Central memory CD4-positive, alpha-beta T cell (primary cell): ENCODE data around the gene TUBGCP6.

Source experiments
- DNase-seq: peaks from one replicate; pipeline ENCODE4 v3.0.0; 2022
- total RNA-seq, 3 experiments: gene quantifications; one replicate each; lab custom pipeline; 2026; lab: John Stamatoyannopoulos, UW

Gene TUBGCP6
- 123 to 358 (median 244) reads per million in 3 experiments for total RNA-seq

- peak; percentile 90 for DNase-seq
Measured at GRCh38 chr22:50244420-50245213, at the start of gene TUBGCP6. TSS of gene TUBGCP6 (minus strand) at chr22:50245023. CDS start at chr22:50244459, 564 bp downstream.

DNA sequence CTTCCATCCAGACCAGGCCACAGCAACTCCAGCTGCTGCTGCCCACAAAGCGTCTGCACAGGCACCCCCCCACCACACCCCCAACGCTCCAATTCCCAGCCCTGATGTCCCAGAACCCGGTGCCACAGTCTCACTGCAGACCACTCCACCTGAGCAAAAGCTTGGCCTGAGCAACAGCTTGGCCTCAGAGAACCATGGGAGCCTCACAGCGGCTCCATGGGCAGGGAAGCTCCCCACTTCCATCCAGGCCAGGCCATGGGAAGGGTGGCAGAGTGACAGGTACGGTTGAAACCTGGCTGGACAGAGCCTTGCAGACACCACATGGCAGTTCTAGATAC, 49.5 kb upstream of the TUBGCP6 start:
- no peak for DNase-seq

DNA sequence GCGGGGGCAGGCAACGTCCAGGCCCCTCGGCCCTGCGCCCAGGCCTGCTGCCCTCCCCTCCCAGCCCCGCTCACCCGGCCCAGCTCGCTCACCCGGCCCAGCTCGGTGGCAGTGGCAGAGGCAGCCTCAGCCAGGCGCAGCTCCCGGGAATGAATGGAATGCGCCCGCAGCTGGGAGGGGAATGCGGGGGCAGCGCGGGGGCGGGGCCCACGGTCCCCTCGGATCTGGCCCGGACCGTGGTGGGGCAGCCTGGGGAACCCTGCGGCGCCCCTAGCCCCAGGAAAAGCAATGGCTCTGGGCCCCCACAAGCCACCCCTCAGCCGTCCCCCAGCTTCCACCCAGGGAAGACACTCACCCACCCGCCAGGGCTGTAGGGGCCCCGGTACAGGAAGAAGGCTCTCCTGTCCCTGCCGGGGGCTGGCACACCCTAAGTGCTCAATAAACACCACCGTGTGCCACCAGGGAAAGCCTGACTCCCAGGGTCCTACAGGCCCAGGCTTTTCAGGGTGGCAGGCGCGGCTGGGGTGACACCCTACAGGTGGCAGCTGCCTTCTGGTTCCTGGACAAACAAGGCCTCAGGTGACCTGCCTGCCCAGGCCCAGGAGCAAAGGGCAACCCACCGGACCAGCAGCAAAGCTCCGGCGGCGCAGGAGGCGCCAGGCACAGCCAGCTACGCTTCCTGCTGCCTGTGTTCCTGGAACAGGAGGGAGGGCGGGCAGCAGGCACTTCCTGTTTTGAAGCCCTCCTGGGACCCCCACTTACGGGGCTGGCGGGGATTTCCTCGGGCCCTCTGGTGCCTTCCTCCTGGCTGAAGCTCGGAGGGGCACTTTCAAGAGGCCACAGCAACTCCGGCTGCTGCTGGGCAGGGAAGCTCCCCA, 48.9 kb upstream of the TUBGCP6 start:
- DNase-seq = no peak

DNA sequence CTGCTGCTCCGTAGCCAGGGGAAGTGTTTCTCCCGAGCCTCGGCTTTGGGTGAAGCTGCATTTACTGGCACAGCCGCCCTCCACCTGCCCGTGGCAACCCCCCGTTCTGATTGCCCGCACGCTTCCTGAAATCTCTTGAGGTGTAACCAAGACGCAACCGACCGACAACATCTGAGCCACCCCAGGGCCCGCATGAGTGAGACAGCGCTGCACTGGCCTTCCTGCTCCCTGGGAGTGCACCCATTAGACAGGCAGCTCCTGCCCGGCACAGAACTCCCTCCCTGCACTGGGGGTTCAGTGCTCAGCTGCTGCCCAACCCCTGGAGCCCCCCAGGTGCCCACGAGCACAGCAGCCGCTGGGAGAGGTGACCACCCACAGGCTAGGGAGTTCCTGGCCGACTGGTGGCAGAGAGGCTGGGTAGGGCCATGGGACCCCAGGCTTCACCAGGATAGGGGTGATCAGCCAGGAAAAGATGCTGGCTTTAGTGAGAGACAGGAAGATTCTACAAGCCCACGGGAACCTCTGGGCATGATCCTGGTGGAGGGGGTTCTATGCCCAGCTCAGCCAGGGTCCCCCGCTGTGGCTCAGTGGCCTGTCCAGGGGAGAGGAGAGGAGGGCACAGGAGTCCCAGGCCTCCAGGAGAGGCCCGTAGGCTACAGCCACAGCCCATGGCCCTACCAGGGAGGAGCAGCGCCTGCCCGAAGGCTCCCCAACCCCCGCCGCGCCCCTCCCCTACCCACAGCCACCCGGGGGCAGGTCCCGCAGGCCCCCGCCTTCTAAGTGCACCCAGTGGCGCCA, 48.0 kb upstream of the TUBGCP6 start:
- no peak for DNase-seq

- DNase-seq = no peak
Measured at GRCh38 chr22:50289942-50290630, 45.3 kb upstream of the TUBGCP6 start.

DNA sequence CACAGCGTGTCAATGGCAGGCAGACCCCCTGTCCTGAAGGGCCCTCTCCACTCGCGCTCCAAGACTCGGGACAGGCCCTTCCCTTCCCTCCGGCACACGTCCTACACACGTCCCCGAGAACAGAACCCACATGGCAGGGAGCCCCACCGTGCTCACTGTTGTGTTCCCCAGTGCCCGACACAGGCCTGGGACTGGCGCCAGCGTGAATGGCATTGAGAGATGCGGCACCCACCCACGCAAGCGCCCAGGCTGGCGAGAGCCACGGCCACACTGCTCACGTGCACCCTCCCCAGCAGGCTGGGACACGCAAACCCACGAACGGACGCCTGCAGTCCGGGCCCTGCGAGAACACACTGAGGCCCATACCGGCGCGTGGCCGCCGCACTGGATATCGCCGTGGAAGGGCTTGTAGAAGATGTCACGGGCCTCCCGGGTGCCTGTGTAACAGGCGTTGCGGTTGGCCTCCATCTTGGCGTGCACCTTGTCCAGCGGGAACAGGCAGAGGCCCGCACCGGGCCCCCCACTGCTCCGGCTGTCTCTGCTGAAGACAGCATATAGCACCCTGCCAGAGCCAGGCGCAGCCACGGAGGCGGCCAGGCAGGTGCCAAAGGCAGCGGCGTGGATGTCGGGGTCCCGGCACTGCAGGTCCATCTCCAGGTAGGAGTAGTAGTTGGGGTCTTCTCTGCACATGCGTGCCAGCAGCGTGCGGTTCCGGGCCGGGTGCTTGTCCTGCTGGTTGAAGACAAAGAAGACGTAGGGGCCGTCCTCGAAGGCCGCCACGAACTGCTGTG, 44.5 kb upstream of the TUBGCP6 start:
- DNase-seq = no peak

DNA sequence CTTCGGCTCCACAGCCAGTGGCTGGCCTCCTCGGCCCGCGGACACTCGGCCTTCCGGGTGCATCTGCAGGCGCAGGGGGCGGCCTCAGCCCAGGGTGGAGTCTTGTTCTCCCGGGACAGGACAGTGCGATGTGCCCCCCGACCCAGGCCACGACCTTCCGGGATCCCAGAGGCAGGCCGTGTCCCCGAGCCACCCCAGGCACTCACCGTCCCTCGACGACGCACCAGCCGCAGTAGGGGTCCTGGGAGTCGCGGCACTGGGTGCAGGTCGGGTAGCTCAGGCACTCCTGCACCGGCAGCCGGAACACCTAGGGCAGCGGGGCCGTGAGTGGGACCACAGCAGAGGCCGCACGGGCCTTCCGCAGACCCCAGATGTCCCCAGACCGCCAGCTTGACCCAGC, 42.9 kb upstream of the TUBGCP6 start:
- no peak for DNase-seq

GRCh38 chr22:50286701-50287318, 42.0 kb upstream of the TUBGCP6 start:
- DNase-seq = no peak

DNA sequence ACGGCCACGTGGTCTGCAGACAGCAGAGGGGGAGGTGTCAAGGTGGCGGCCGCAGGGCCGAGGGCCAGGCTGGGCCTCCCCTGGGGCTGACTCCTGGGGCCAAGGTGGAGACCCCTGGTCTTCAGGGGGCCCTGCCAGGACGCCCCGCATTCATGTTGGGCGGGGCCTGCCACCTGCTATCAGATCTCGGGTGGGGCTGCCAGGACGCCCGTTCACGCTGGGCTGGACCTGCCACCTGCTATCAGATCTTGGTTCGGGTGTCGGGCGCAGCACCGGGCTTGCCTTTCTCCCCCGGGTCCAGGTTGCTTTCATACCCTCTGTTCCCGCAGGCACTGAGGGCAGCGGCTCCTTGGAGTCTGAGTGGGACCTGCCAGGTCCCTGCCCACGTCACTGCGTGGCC, 41.5 kb upstream of the TUBGCP6 start:
- DNase-seq = no peak

GRCh38 chr22:50285568-50286229, 40.9 kb upstream of the TUBGCP6 start:
- DNase-seq = no peak

- DNase-seq = no peak
Measured at GRCh38 chr22:50284479-50284878, 39.7 kb upstream of the TUBGCP6 start.

GRCh38 chr22:50283821-50284220, 39.0 kb upstream of the TUBGCP6 start:
- no peak for DNase-seq

DNA sequence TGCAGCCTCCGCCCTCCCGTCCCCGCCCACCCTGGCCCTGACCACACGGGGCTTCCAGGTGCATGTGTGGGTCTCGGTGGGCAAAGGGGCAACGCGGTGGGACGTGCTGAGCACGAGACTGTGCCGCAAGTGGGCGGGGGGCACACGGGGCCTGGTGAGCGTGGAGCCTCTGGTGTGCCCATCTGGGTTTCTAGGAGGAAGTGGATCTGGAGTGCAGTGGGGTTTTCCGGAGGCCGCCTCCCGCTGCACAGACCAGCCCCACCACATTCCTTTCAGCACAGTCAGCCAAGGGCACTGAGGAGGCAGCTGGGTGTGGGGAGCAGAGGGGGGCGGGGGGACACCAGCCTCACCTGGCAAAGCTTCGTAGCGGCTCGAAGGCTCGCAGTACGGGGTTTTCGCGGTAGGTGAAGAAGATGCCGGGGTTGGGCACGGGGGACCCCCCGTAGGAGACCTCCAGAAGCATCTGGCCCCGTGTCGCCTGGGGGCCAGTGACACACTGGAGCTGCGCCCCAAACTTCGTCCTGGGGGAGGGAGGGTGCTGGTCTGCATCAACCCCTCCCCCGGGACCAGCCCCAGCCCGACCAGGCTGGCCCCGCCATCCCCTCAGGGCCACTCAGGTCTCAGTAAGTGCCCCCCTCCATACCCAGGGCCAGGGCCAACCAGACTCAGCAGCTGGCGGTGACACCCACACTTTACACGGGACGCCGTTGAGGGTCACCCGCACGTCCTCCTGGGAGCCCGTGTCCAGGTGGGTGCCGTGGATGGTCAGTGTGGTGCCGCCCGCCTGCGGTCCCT, 37.7 kb upstream of the TUBGCP6 start:
- DNase-seq = no peak

DNA sequence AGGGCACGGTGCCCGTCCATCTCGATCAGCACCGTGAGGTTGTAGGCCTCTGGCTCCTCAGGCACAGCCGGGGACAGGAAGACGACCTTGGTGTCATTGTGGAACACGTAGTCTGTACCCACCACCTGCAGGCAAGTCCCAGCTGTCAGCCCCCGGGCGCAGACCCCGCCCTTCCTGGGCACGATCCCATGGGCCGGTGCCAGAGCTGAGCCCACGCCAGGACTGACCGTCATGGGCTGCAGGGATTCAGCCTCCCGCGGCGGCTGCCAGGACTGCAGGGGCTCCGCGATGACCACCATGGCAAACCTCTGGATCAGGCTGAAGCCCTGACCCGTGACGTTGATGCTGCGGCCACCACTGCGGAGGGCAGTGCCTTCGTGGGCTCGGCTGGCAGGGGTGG, 37.1 kb upstream of the TUBGCP6 start:
- no peak for DNase-seq

- DNase-seq = no peak
Measured at GRCh38 chr22:50281384-50281760, 36.5 kb upstream of the TUBGCP6 start.

DNA sequence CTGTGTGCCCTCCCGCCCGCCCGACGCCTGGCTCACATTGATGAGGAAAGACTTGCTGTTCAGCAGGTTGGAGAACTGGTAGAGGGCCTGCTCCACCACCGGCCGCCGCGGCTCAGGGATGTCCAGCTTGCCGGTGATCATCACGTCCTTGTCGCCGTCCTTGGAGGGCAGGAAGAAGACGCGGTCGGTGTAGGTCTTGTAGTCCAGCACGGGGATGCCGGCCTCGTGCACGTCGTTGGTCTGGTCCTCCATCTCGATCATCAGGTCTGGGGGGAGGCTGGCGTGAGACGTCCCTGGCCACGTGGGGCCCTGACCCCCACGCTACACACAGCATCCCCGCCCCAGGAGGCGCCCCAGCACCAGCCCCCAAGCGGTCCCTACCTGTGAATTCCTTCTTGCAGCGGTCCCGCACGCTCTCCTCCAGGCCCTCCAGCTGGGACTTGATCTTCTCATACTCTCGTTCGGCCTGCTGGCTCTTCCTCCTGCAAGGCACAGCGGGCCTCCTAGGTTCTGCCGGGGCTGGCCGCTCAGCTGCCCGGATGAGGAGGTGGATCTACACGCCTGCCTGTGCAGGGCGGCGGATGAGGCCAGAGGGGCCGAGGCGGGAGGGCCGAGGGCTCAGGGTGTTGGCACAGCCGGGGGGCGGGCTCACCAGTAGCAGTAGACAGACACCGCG, 36.0 kb upstream of the TUBGCP6 start:
- DNase-seq = no peak

- no peak for DNase-seq
Measured at GRCh38 chr22:50280022-50280707, 35.3 kb upstream of the TUBGCP6 start.

DNA sequence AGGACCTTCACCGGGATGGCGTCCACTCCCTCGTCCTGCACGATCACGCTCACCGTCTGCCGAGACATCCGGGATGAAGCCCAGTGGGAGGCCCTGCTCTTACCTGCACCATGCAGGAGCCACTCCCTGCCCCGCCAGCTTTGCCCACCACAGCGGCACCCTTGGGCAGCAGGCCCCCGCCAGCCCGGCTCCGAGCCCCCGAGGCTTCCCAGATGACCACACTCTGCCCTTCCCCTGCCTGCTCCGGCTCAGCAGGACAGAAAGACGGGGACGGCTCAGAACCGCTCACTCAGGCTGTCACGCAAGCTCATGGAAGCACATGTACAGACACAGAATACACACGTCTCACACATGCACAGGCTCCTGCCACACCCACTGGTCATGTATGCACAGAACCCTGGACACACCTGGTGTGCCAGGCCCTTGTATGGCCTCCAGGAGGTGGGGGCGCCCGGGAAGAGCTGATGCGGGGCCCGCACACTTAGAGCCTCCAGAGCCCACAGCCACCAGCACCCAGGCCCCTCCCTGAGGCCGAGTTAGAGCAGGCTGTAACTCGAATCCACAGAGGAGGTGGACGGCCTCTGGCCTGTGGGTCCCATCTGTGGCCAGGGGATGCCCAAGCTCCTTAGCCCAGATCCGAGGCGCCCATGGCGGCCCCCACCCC, 34.3 kb upstream of the TUBGCP6 start:
- DNase-seq = no peak
